ENCODE data around the gene SRRM3. TPM values are rescaled to one million over a fixed set of nuclear protein-coding genes. Genes with fewer than 3 reads are reported as not detected.

SRRM3 gene
- total RNA-seq, 2 donors from 2014 or later, result 4.1 to 5.0 TPM

GRCh38 chr7:76254781-76255180 lies 53.1 kb downstream of the SRRM3 start:
- no peaks in the 10 kb centered on the region for H3K9me3 ChIP-seq (ENCODE audit: control insufficient read depth, low read length)
- no peaks in the 10 kb centered on the region for H3K4me1 Mint-ChIP-seq
- no peaks in the 10 kb centered on the region for H3K4me1 ChIP-seq (ENCODE audit: control insufficient read depth, insufficient read depth, low read length)
- TF ChIP-seq CTCF (conservative IDR thresholded peaks at IDR 0.05), result no peak
- no peak overlapping the region for H3K4me3 ChIP-seq (ENCODE audit: low read length)
- no peaks in the 10 kb centered on the region for H3K9me3 Mint-ChIP-seq
- H3K27ac Mint-ChIP-seq, result no peak overlapping the region
- H3K9ac ChIP-seq (ENCODE audit: extremely low read depth, low read length, poor library complexity, severe bottlenecking), result no peak overlapping the region
- H3K4me3 Mint-ChIP-seq, result no peak overlapping the region
- H3K36me3 ChIP-seq (ENCODE audit: control insufficient read depth, insufficient read depth, low read length), result no peaks in the 10 kb centered on the region
- H3K27me3 Mint-ChIP-seq (ENCODE audit: insufficient read depth), result peaks cover 8% of the 10 kb centered on the region
- H3K27me3 ChIP-seq (ENCODE audit: control insufficient read depth, insufficient read depth, low read length, poor library complexity, severe bottlenecking), result peaks cover 5% of the 10 kb centered on the region
- no peak for DNase-seq
- 93 to 95% methylated on average over 3 to 4 of the region's 4 CpGs for WGBS, 2 experiments (ENCODE audit: insufficient coverage in 1 of 2, insufficient read length in 1 of 2)
- H3K36me3 Mint-ChIP-seq (ENCODE audit: low read depth), result peaks cover 3% of the 10 kb centered on the region
- no peak overlapping the region for H3K27ac ChIP-seq (ENCODE audit: low read depth, low read length)

- peaks cover 5% of the 10 kb centered on the region for H3K27me3 ChIP-seq (ENCODE audit: control insufficient read depth, insufficient read depth, low read length, poor library complexity, severe bottlenecking)
- WGBS, 2 experiments (ENCODE audit: insufficient coverage in 1 of 2, insufficient read length in 1 of 2), result 58 to 77% methylated on average over 3 to 8 of the region's 8 CpGs
- no peaks in the 10 kb centered on the region for H3K36me3 ChIP-seq (ENCODE audit: control insufficient read depth, insufficient read depth, low read length)
- Mint-ChIP-seq H3K36me3 (ENCODE audit: low read depth) (peaks cover 3% of the 10 kb centered on the region), H3K9me3 (no peaks in the 10 kb centered on the region), H3K4me3 (no peak overlapping the region), H3K27me3 (ENCODE audit: insufficient read depth) (peaks cover 10% of the 10 kb centered on the region), H3K4me1 (peaks cover 4% of the 10 kb centered on the region), H3K27ac (no peak overlapping the region)
- no peak overlapping the region for H3K9ac ChIP-seq (ENCODE audit: extremely low read depth, low read length, poor library complexity, severe bottlenecking)
- peaks cover 4% of the 10 kb centered on the region for H3K4me1 ChIP-seq (ENCODE audit: control insufficient read depth, insufficient read depth, low read length)
- TF ChIP-seq CTCF (conservative IDR thresholded peaks at IDR 0.05), result peak; percentile 46
- H3K4me3 ChIP-seq (ENCODE audit: low read length), result no peak overlapping the region
- H3K27ac ChIP-seq (ENCODE audit: low read depth, low read length), result no peak overlapping the region
- DNase-seq, result peak; percentile 69
- no peaks in the 10 kb centered on the region for H3K9me3 ChIP-seq (ENCODE audit: control insufficient read depth, low read length)
These were observed 56.3 kb downstream of the SRRM3 start for GRCh38 chr7:76257973-76258372.

- H3K9me3 ChIP-seq (ENCODE audit: control insufficient read depth, low read length), result no peaks in the 10 kb centered on the region
- Mint-ChIP-seq H3K4me1 (peaks cover 4% of the 10 kb centered on the region), H3K27me3 (ENCODE audit: insufficient read depth) (peaks cover 10% of the 10 kb centered on the region), H3K4me3 (peak overlapping the region; percentile 59), H3K36me3 (ENCODE audit: low read depth) (peaks cover 3% of the 10 kb centered on the region), H3K27ac (no peak overlapping the region), H3K9me3 (no peaks in the 10 kb centered on the region)
- peak overlapping the region; percentile 41 for H3K9ac ChIP-seq (ENCODE audit: extremely low read depth, low read length, poor library complexity, severe bottlenecking)
- WGBS, 2 experiments (ENCODE audit: insufficient coverage in 1 of 2, insufficient read length in 1 of 2), result 21 to 26% methylated on average over 18 to 41 of the region's 50 CpGs
- peak; percentile 76 for DNase-seq
- H3K4me3 ChIP-seq (ENCODE audit: low read length), result peak overlapping the region; percentile 74
- peaks cover 4% of the 10 kb centered on the region for H3K4me1 ChIP-seq (ENCODE audit: control insufficient read depth, insufficient read depth, low read length)
- no peak overlapping the region for H3K27ac ChIP-seq (ENCODE audit: low read depth, low read length)
- no peak for TF ChIP-seq CTCF (conservative IDR thresholded peaks at IDR 0.05)
- H3K27me3 ChIP-seq (ENCODE audit: control insufficient read depth, insufficient read depth, low read length, poor library complexity, severe bottlenecking), result peaks cover 5% of the 10 kb centered on the region
- no peaks in the 10 kb centered on the region for H3K36me3 ChIP-seq (ENCODE audit: control insufficient read depth, insufficient read depth, low read length)
These were observed 57.7 kb downstream of the SRRM3 start for GRCh38 chr7:76259124-76260093.

All from endodermal cell (in vitro differentiated cells).